Stimulated activated CD4-positive, alpha-beta T cell treated with anti-CD3 and anti-CD28 coated beads, Interleukin-4, amount 100 ng/mL, for 24 hours (primary cell): ENCODE results near the gene ZNF132.

Experiments
- DNase-seq: peaks from one replicate; pipeline ENCODE4 v3.0.0-alpha.2; 2020

ZNF132 gene

DNA sequence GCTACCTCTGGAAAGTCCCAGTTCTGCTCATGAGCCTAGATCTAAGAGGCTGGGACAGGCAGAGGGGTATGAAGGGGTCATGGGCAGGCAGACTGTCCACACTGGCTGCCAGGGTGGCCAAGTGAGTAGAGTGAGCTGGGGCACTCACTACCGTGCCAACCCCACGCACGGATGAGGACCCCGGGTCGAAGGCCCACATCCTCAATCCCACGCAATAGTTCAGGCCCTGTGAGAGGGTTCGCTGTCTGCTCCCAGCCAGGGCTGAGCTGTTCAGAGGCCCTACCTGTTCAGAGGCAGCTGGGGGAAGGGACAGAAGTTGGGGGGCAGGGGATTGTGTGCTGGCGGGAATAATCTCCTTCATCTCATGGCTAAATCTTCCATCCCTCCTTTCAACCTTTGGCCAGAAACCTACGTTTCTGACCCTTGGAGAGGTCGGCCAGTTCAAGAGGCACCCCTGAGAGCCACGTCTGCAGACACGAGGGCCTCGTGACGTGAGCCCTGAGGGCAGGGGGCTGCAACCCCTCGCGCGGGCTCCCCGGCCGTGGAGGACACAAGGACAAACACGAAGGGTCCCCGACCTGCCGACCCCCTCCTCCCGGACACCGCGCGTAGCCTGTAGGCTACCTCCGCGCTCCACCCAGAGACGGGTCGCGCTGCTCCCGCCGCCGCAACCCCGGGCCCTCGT, 53.9 kb downstream of the ZNF132 start:
- peak; percentile 45 for DNase-seq

DNA sequence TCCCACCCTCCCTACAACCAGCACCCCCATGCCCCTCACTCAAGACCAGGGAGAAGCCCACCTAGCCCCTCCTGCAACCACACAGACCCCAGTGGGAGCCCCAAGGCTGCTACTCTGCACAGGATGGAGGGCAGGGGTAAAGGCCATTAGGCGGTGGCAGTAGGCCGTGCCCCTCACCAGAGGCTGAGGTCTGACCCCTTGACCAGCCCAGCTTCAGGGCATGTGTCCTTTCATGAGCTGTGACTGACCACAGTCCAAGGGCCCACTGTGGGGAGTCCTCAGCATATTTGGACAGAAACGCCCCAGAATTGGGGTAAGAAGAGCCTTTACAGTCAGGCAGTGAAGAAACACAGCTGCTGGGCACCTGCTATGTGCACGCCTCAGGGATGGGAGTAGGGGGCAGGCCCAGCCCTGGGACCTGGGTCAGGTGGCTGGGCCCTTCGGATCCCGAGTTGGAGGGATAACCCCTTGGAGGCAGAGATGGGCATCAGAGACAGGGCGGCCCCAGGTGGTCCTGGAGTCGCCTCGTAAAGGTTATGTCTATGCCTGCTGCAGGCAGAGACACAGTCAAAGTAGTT, 54.6 kb downstream of the ZNF132 start:
- DNase-seq, result no peak

GRCh38 chr19:58382997-58383603, 56.9 kb downstream of the ZNF132 start:
- no peak for DNase-seq
